Common myeloid progenitor, CD34-positive (primary cell): ENCODE results near the gene REV3L.

Experiments used
- CTCF ChIA-PET: fragments of 350-600 bp; sonication (Branson Sonifier 250); formaldehyde crosslinking; loops from one replicate; lab custom pipeline; 2021; ENCODE audit warnings: antibody characterized with exemption; lab: Charles Lee
- POLR2A ChIA-PET: fragments of 350-600 bp; sonication (Branson Sonifier 250); formaldehyde crosslinking; loops from one replicate; lab custom pipeline; 2021; ENCODE audit warnings: antibody characterized with exemption; lab: Charles Lee
- DNase-seq, 3 donors: peaks; one replicate each; pipeline versions ENCODE4 v3.0.0 to v3.0.0-alpha.2; 2013
- H3K27ac ChIP-seq, 2 experiments: 1 replicate in 1 of 2; 2 replicates in 1 of 2; pipeline ENCODE4 v1.7.0; 2013; ENCODE audit warnings: inconsistent platforms in 2 of 2, low read length in 2 of 2, mild to moderate bottlenecking in 2 of 2, low read depth in 1 of 2, moderate library complexity in 1 of 2; ENCODE audit not compliant: severe bottlenecking in 2 of 2, insufficient read depth in 1 of 2, poor library complexity in 1 of 2
- H3K27me3 ChIP-seq, 5 experiments: replicated peaks in 2 of 5; 1 replicate in 3 of 5; 2 replicates in 2 of 5; pipeline versions ENCODE4 v1.6.1 to v1.7.0; 2013; ENCODE audit warnings: low read length in 4 of 5, mild to moderate bottlenecking in 2 of 5, moderate library complexity in 2 of 5, inconsistent platforms in 1 of 5; ENCODE audit not compliant: insufficient read depth in 5 of 5, control insufficient read depth in 4 of 5
- H3K36me3 ChIP-seq, 4 experiments: 1 replicate in 2 of 4; 2 replicates in 2 of 4; pipeline versions ENCODE4 v1.6.1 to v1.7.0; 2013; ENCODE audit warnings: low read length in 3 of 4, control low read depth in 1 of 4, mild to moderate bottlenecking in 1 of 4; ENCODE audit not compliant: control insufficient read depth in 4 of 4, insufficient read depth in 4 of 4
- H3K4me1 ChIP-seq, 4 experiments: 1 replicate in 3 of 4; 2 replicates in 1 of 4; pipeline versions ENCODE4 v1.6.1 to v1.7.1; 2013; ENCODE audit warnings: low read length in 3 of 4, mild to moderate bottlenecking in 3 of 4, control low read depth in 1 of 4, inconsistent platforms in 1 of 4, moderate library complexity in 1 of 4; ENCODE audit not compliant: control insufficient read depth in 4 of 4, insufficient read depth in 4 of 4; ENCODE audit errors: control extremely low read depth in 1 of 4
- H3K4me3 ChIP-seq, 7 experiments: 1 replicate in 4 of 7; 2 replicates in 3 of 7; pipeline versions ENCODE4 v1.5.1 to v1.7.0; 2013; ENCODE audit warnings: mild to moderate bottlenecking in 7 of 7, low read length in 6 of 7, moderate library complexity in 6 of 7, inconsistent platforms in 2 of 7, low read depth in 2 of 7, control low read depth in 1 of 7; ENCODE audit not compliant: insufficient read depth in 4 of 7, control insufficient read depth in 1 of 7; ENCODE audit errors: extremely low read depth in 1 of 7
- H3K9me3 ChIP-seq, 5 experiments: 1 replicate in 4 of 5; 2 replicates in 1 of 5; pipeline versions ENCODE4 v1.6.1 to v1.7.1; 2013; ENCODE audit warnings: low read length in 4 of 5, mild to moderate bottlenecking in 2 of 5, inconsistent platforms in 1 of 5, low read depth in 1 of 5, moderate library complexity in 1 of 5; ENCODE audit not compliant: control insufficient read depth in 4 of 5, insufficient read depth in 2 of 5; ENCODE audit errors: control extremely low read depth in 1 of 5
- WGBS: methylation state at CpG from one replicate; pipeline ENCODE4 v1.1.5; 2013; ENCODE audit not compliant: insufficient coverage; 5-methylcytosine and 5-hydroxymethylcytosine counted together

The REV3L gene

DNA sequence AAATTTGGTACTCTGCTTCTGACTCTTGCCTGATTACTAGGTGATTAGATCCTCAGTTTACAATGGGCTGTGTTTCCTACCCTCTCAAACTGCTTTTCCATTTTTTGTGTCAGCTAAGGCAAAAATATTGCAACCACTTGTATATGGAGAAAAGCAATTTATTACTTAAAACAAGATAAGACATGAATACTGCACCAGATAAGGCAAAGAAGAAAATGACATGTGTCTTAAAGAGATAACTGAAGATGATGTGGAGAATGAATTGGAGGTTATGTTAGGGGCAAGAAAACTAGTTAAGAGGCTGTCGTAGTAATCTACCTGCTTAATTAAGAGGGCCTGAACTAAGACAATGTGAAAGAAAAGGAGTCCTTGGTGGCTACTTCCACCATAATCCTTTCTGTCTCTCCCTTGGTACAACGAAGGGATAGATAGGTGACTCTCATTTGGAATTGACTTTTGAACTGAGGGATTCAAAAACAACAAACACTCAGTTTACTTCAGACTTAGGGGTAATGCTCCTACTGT, 16.3 kb upstream of the REV3L start:
- Histone ChIP-seq H3K4me3 (no peak overlapping the region), H3K27ac (no peak overlapping the region), H3K36me3 (peaks cover 0 to 3% (median 1%) of the 10 kb centered on the region in 4 experiments), H3K9me3 (no peaks in the 10 kb centered on the region), H3K27me3 (no peaks in the 10 kb centered on the region), H3K4me1 (peaks cover 0 to 11% (median 8%) of the 10 kb centered on the region in 4 experiments)
- POLR2A ChIA-PET: no interaction called here
- CTCF ChIA-PET: interaction anchor here (0.7 to 1.1 kb wide), 3 partner anchors 10 to 142 kb away, joined by 3 read pairs; no protein-coding TSS in a partner anchor
- DNase-seq: peak in 1 of 3 donors; percentile 23
- 100% methylated on average over 1 of the region's 2 CpGs for WGBS

GRCh38 chr6:111494951-111495635, 12.1 kb upstream of the REV3L start:
- ChIA-PET CTCF (interaction anchor here (1.6 to 1.8 kb wide), 2 partner anchors 8 to 15 kb away, joined by 4 read pairs; no protein-coding TSS in a partner anchor), POLR2A (interaction anchor here (0.5 kb wide), 1 partner anchor 18 kb away, joined by 3 read pairs; no protein-coding TSS in a partner anchor)
- DNase-seq: no peak
- Histone ChIP-seq H3K4me1 (peaks cover 0 to 13% (median 8%) of the 10 kb centered on the region in 4 experiments), H3K9me3 (no peaks in the 10 kb centered on the region), H3K27me3 (no peaks in the 10 kb centered on the region), H3K27ac (no peak overlapping the region), H3K36me3 (peaks cover 0 to 3% (median 1%) of the 10 kb centered on the region in 4 experiments), H3K4me3 (no peak overlapping the region)
- 100% methylated on average over 1 of the region's 2 CpGs for WGBS

GRCh38 chr6:111492499-111492898, 9.5 kb upstream of the REV3L start:
- peaks cover 0 to 9% (median 3%) of the 10 kb centered on the region in 4 experiments for H3K36me3 ChIP-seq
- WGBS: 90% methylated on average over 2 of the region's 2 CpGs
- H3K4me3 ChIP-seq: no peak overlapping the region
- no peak for DNase-seq
- ChIA-PET CTCF (interaction anchor here (0.8 kb wide), 1 partner anchor 66 kb away, joined by 3 read pairs; no protein-coding TSS in a partner anchor), POLR2A (no interaction called here)
- H3K27me3 ChIP-seq: no peaks in the 10 kb centered on the region
- H3K4me1 ChIP-seq: peaks cover 2 to 15% (median 10%) of the 10 kb centered on the region in 4 experiments
- no peak overlapping the region for H3K27ac ChIP-seq
- no peaks in the 10 kb centered on the region for H3K9me3 ChIP-seq

DNA sequence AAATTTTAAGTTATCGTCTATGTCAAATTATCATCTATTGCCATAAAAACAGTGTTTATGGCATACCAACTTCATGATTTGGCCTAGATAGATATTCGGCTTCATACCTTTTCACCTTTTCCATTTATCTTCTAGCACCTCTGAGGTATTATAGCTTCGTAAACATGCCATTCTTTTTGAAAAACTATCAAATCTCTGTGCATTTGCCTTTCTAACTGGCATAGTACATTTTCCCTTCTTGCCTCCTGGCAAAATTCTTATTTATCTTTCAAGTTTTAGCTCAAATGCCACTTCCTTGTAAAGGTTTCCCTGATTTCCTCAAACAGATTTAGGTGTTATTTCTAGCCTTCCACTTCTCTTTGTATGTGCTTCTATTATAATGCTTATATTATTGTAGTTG, 7.0 kb upstream of the REV3L start:
- 98% methylated on average over 3 of the region's 3 CpGs for WGBS

DNA sequence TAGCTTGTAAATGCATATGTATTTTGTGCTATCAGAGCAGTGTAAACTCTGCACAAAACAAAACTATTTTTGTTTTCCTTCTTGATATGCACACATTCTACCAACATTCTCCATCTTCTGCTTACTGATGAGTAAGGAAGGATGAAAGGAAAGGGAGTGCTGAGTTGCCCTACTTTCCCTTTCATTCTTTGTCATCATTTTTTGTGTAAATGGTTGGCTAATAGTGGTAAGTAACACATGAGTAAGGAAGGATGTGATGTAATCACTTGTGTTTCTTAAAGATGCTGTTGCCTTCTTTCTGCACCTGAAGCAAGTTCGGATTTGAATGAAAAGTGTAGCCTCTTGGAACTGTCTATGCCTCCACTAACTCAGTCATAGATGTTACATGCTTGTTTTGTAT, 4.6 kb upstream of the REV3L start:
- peaks cover 0 to 15% (median 3%) of the 10 kb centered on the region in 4 experiments for H3K36me3 ChIP-seq
- peak in 2 of 3 donors; percentile 62 to 66 for DNase-seq
- H3K4me1 ChIP-seq: peaks cover 11 to 21% (median 19%) of the 10 kb centered on the region in 4 experiments
- H3K9me3 ChIP-seq: peaks cover 0 to 5% (median 0%) of the 10 kb centered on the region in 5 experiments
- POLR2A ChIA-PET: no interaction called here
- CTCF ChIA-PET: interaction anchor here (0.9 to 1.4 kb wide), 3 partner anchors 8 to 156 kb away, joined by 3 to 4 read pairs (median 3); no protein-coding TSS in a partner anchor
- H3K27me3 ChIP-seq: no peaks in the 10 kb centered on the region
- no peak overlapping the region for H3K4me3 ChIP-seq
- no CpG with 5 or more reads among the region's 1 CpG for WGBS
- H3K27ac ChIP-seq: no peak overlapping the region

More for the DNA sequence above, 7.0 kb upstream of the REV3L start:
- H3K9me3 ChIP-seq: peaks cover 0 to 5% (median 0%) of the 10 kb centered on the region in 5 experiments
- H3K36me3 ChIP-seq: peaks cover 0 to 15% (median 3%) of the 10 kb centered on the region in 4 experiments
- H3K4me3 ChIP-seq: no peak overlapping the region
- no peak overlapping the region for H3K27ac ChIP-seq
- ChIA-PET CTCF (interaction anchor here (1.0 kb wide), 1 partner anchor 81 kb away, joined by 3 read pairs; no protein-coding TSS in a partner anchor), POLR2A (interaction anchor here (0.6 kb wide), 1 partner anchor 543 kb away, joined by 3 read pairs; no protein-coding TSS in a partner anchor)
- H3K4me1 ChIP-seq: peaks cover 7 to 14% (median 11%) of the 10 kb centered on the region in 4 experiments
- no peak for DNase-seq
- no peaks in the 10 kb centered on the region for H3K27me3 ChIP-seq

- H3K36me3 ChIP-seq: peaks cover 0 to 15% (median 3%) of the 10 kb centered on the region in 4 experiments
- no peak for DNase-seq
- ChIA-PET POLR2A (interaction anchor here (0.6 kb wide), 1 partner anchor 612 kb away, joined by 13 read pairs; no protein-coding TSS in a partner anchor), CTCF (interaction anchor here (0.9 to 1.4 kb wide), 4 partner anchors 8 to 157 kb away, joined by 3 to 4 read pairs (median 3); no protein-coding TSS in a partner anchor)
- peaks cover 11 to 22% (median 19%) of the 10 kb centered on the region in 4 experiments for H3K4me1 ChIP-seq
- no CpG with 5 or more reads among the region's 1 CpG for WGBS
- H3K27ac ChIP-seq: no peak overlapping the region
- peaks cover 0 to 5% (median 0%) of the 10 kb centered on the region in 5 experiments for H3K9me3 ChIP-seq
- no peaks in the 10 kb centered on the region for H3K27me3 ChIP-seq
- H3K4me3 ChIP-seq: no peak overlapping the region
Observed at GRCh38 chr6:111486921-111487320, 3.9 kb upstream of the REV3L start.
